Measurements from ENCODE around the gene AGPAT4. TPM values are rescaled to one million over a fixed set of nuclear protein-coding genes. Genes with fewer than 3 reads are reported as not detected.

Gene AGPAT4
- total and polyA plus RNA-seq, 4 donors = 3.7 to 32.8 (median 9.7) TPM

- peaks cover 0 to 4% (median 1%) of the 10 kb centered on the region in 4 donors for H3K9me3 ChIP-seq (ENCODE audit: control insufficient read depth in 4 of 4, insufficient read depth in 3 of 4, low read length in 3 of 4)
- H3K9ac ChIP-seq (ENCODE audit: insufficient read depth in 1 of 2, low read length in 2 of 2) = no peak overlapping the region
- DNase-seq (no peak), ATAC-seq (ENCODE audit: insufficient read depth, low FRiP score) (no peak)
- no peaks in the 10 kb centered on the region for H3K27me3 ChIP-seq (ENCODE audit: control insufficient read depth in 3 of 3, insufficient read depth in 3 of 3, low read length in 2 of 3)
- no peak overlapping the region for H3K4me3 ChIP-seq
- WGBS, 2 donors = 97 to 99% methylated on average over 4 of the region's 4 CpGs
- TF ChIP-seq, protein P1, sequence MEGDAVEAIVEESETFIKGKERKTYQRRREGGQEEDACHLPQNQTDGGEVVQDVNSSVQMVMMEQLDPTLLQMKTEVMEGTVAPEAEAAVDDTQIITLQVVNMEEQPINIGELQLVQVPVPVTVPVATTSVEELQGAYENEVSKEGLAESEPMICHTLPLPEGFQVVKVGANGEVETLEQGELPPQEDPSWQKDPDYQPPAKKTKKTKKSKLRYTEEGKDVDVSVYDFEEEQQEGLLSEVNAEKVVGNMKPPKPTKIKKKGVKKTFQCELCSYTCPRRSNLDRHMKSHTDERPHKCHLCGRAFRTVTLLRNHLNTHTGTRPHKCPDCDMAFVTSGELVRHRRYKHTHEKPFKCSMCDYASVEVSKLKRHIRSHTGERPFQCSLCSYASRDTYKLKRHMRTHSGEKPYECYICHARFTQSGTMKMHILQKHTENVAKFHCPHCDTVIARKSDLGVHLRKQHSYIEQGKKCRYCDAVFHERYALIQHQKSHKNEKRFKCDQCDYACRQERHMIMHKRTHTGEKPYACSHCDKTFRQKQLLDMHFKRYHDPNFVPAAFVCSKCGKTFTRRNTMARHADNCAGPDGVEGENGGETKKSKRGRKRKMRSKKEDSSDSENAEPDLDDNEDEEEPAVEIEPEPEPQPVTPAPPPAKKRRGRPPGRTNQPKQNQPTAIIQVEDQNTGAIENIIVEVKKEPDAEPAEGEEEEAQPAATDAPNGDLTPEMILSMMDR (IDR thresholded peaks at IDR 0.05; ENCODE audit: control extremely low read depth, extremely low read depth) = no peak
- H3K27ac ChIP-seq (ENCODE audit: low read depth in 1 of 2, low read length in 1 of 2) = no peak overlapping the region
- no peaks in the 10 kb centered on the region for H3K36me3 ChIP-seq (ENCODE audit: control insufficient read depth in 4 of 4, insufficient read depth in 4 of 4, low read length in 4 of 4)
- peaks cover 0 to 6% (median 0%) of the 10 kb centered on the region in 5 donors for H3K4me1 ChIP-seq (ENCODE audit: control insufficient read depth in 5 of 5, insufficient read depth in 5 of 5, low read length in 5 of 5)
Measured at GRCh38 chr6:161194374-161194773, 79.5 kb downstream of the AGPAT4 start.

DNA sequence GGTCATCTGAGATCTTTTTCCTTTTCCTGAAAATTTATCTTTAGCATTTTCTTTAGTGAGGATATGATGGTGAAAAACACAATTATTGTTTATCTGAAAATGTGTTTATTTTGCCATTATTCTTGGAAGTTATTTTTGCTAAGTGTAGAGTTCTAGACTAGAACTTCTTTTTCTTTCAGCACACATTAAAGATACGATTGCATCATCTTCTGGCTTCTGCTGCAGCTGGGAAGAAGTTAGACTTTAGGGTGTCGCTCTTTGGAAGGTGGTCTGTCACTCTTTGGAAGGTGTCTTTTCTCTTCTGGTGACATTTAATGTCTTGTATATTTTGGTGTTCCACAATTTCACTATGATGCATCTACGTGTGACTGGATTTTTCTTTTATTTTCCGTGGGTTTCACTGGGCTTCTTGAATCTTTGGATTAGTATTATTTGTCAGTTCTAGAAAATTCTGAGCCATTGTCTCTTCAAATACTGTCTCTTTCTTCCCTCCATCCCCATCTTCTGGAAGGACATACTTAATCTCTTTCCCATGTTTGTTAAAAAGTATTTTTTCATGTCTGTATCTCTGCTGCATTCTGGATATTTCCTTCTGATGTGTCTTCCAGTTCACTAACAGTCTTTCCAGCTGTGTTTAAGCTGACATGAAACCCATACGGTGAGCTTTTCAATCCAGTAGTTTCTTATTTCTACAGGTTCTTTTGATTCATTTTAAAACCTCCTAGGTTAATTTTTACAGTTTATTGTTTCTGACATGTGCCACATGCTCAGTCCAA is 81.0 kb downstream of the AGPAT4 start:
- H3K36me3 ChIP-seq (ENCODE audit: control insufficient read depth in 4 of 4, insufficient read depth in 4 of 4, low read length in 4 of 4) = no peaks in the 10 kb centered on the region
- WGBS, 2 donors = 87 to 96% methylated on average over 5 of the region's 5 CpGs
- DNase-seq = no peak

DNA sequence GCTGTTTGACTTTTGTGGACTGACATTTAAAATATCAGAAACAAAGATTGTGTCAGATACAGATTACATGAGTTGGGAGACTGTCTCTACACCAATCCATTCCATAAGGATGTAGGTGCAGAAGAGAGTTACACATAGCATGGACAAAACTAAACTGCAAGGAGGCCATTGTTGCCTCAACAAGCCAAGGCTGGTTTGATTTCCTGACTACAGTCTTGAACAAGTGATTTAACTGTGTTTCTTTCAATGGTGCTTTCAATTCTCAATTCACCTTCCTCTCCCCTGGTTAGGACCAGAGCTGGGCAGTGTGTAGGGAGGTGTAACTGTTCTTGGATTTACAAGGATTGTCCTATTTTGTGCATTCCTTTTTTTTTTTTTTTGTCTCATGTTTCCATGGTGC is 82.2 kb downstream of the AGPAT4 start:
- no peak overlapping the region for H3K9ac ChIP-seq (ENCODE audit: insufficient read depth in 1 of 2, low read length in 2 of 2)
- no peaks in the 10 kb centered on the region for H3K4me1 ChIP-seq (ENCODE audit: control insufficient read depth in 5 of 5, insufficient read depth in 5 of 5, low read length in 5 of 5)
- H3K27me3 ChIP-seq (ENCODE audit: control insufficient read depth in 3 of 3, insufficient read depth in 3 of 3, low read length in 2 of 3) = no peaks in the 10 kb centered on the region
- H3K27ac ChIP-seq (ENCODE audit: low read depth in 1 of 2, low read length in 1 of 2) = no peak overlapping the region
- H3K4me3 ChIP-seq = no peak overlapping the region
- H3K36me3 ChIP-seq (ENCODE audit: control insufficient read depth in 4 of 4, insufficient read depth in 4 of 4, low read length in 4 of 4) = no peaks in the 10 kb centered on the region
- DNase-seq (no peak), ATAC-seq (ENCODE audit: insufficient read depth, low FRiP score) (no peak)
- H3K9me3 ChIP-seq (ENCODE audit: control insufficient read depth in 4 of 4, insufficient read depth in 3 of 4, low read length in 3 of 4) = peaks cover 0 to 4% (median 1%) of the 10 kb centered on the region in 4 donors
- TF ChIP-seq, protein P1 (IDR thresholded peaks at IDR 0.05; ENCODE audit: control extremely low read depth, extremely low read depth) = no peak

More for the DNA sequence above, 81.0 kb downstream of the AGPAT4 start:
- ATAC-seq (ENCODE audit: insufficient read depth, low FRiP score) = no peak
- H3K4me1 ChIP-seq (ENCODE audit: control insufficient read depth in 5 of 5, insufficient read depth in 5 of 5, low read length in 5 of 5) = no peaks in the 10 kb centered on the region
- peaks cover 0 to 4% (median 1%) of the 10 kb centered on the region in 4 donors for H3K9me3 ChIP-seq (ENCODE audit: control insufficient read depth in 4 of 4, insufficient read depth in 3 of 4, low read length in 3 of 4)
- no peak overlapping the region for H3K4me3 ChIP-seq
- no peak overlapping the region for H3K9ac ChIP-seq (ENCODE audit: insufficient read depth in 1 of 2, low read length in 2 of 2)
- no peaks in the 10 kb centered on the region for H3K27me3 ChIP-seq (ENCODE audit: control insufficient read depth in 3 of 3, insufficient read depth in 3 of 3, low read length in 2 of 3)
- TF ChIP-seq, protein P1 (IDR thresholded peaks at IDR 0.05; ENCODE audit: control extremely low read depth, extremely low read depth) = no peak
- H3K27ac ChIP-seq (ENCODE audit: low read depth in 1 of 2, low read length in 1 of 2) = no peak overlapping the region

All from lung (tissue), 12 donors.